ENCODE data around the gene SIPA1L3.

DNA sequence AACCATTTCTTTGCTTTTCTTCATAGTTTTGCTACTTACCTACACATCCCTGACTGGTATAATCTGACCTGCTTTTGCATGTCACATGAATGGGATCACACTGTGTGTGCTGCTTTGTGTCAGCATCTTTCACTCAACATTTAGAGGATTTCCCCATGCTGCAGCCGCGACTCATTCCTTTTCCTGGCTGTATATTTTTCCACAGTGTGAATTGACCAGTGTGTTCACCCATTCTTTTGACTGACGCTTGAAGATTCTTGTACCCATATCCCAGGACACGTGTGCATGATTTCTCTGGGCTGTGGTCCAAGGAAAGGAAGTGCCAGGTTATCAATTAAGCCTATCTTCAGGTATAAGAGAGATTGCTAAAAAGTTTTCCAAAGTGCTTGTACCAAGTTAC, 198.6 kb downstream of the SIPA1L3 start:
- TF ChIP-seq, protein P1, sequence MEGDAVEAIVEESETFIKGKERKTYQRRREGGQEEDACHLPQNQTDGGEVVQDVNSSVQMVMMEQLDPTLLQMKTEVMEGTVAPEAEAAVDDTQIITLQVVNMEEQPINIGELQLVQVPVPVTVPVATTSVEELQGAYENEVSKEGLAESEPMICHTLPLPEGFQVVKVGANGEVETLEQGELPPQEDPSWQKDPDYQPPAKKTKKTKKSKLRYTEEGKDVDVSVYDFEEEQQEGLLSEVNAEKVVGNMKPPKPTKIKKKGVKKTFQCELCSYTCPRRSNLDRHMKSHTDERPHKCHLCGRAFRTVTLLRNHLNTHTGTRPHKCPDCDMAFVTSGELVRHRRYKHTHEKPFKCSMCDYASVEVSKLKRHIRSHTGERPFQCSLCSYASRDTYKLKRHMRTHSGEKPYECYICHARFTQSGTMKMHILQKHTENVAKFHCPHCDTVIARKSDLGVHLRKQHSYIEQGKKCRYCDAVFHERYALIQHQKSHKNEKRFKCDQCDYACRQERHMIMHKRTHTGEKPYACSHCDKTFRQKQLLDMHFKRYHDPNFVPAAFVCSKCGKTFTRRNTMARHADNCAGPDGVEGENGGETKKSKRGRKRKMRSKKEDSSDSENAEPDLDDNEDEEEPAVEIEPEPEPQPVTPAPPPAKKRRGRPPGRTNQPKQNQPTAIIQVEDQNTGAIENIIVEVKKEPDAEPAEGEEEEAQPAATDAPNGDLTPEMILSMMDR (conservative IDR thresholded peaks at IDR 0.05) = no peak
- no peak for TF ChIP-seq ZFX (IDR thresholded peaks at IDR 0.05)

All from C4-2B (cell line).